K562 (cell line): ENCODE data around the gene ARID4B. TPM values are rescaled to one million over a fixed set of nuclear protein-coding genes. Genes with fewer than 3 reads are reported as not detected.
A peak's percentile ranks its signal among the peaks of the same experiment; 100 is the strongest.

ENCODE experiments used
- BHLHE40 ChIP-seq: IDR thresholded peaks from 2 replicates; pipeline ENCODE4 v1.6.1; 2011; ENCODE audit warnings: low read length, improper control_type of control experiment
- CHD1 ChIP-seq: fragments of 200-600 bp; sonication (generic); IDR thresholded peaks from one replicate; pipeline ENCODE4 v1.6.1; 2012; ENCODE audit warnings: mild to moderate bottlenecking, moderate library complexity, low read length, inconsistent platforms
- CREB3L1 ChIP-seq: fragments of 450-650 bp; IDR thresholded peaks from 2 replicates; pipeline ENCODE4 v1.6.1; 2014; ENCODE audit warnings: low read depth, mild to moderate bottlenecking, moderate library complexity, borderline replicate concordance
- CTBP1 ChIP-seq: fragments of 450-650 bp; IDR thresholded peaks from 2 replicates; pipeline ENCODE4 v1.6.1; 2016; ENCODE audit warnings: borderline replicate concordance
- EHMT2 ChIP-seq: fragments of 450-650 bp; IDR thresholded peaks from 2 replicates; pipeline ENCODE4 v1.6.1; 2018; ENCODE audit warnings: antibody characterized with exemption
- GTF2F1 ChIP-seq: IDR thresholded peaks from 2 replicates; pipeline ENCODE4 v1.6.1; 2011; ENCODE audit warnings: low read depth, low read length, improper control_type of control experiment
- MCM3 ChIP-seq: fragments of 450-650 bp; IDR thresholded peaks from 2 replicates; pipeline ENCODE4 v1.6.1; 2016
- MLLT1 ChIP-seq, 2 experiments: fragments of 450-650 bp; IDR thresholded peaks; 2 replicates each; pipeline ENCODE4 v1.6.1; 2016
- NFIC ChIP-seq: fragments of 450-650 bp; IDR thresholded peaks from 2 replicates; pipeline ENCODE4 v1.6.1; 2017; ENCODE audit warnings: mild to moderate bottlenecking, inconsistent platforms
- POLR2A ChIP-seq: fragments of 450-650 bp; conservative IDR thresholded peaks from 2 replicates; pipeline ENCODE4 v1.6.1; 2016
- PTRF ChIP-seq: fragments of 450-650 bp; IDR thresholded peaks from 2 replicates; pipeline ENCODE4 v1.6.1; 2016; ENCODE audit warnings: mild to moderate bottlenecking, missing genetic modification characterization, missing compliant biosample characterization
- RBM34 ChIP-seq: fragments of 200-400 bp; formaldehyde crosslinking; IDR thresholded peaks from 2 replicates; pipeline ENCODE4 v1.6.1; 2018; ENCODE audit warnings: low read length, borderline replicate concordance; ENCODE audit not compliant: insufficient read depth
- RERE ChIP-seq: sonication (generic); formaldehyde crosslinking; IDR thresholded peaks from 2 replicates; pipeline ENCODE4 v1.8.0; 2023; ENCODE audit warnings: missing genetic modification reagents, mild to moderate bottlenecking, borderline replicate concordance
- SIRT6 ChIP-seq: IDR thresholded peaks from one replicate; pipeline ENCODE4 v1.6.1; 2012; ENCODE audit warnings: low read depth, mild to moderate bottlenecking, control low read depth, inconsistent platforms, low read length, moderate library complexity
- SP2 ChIP-seq: IDR thresholded peaks from 2 replicates; pipeline ENCODE4 v1.6.1; 2011; ENCODE audit warnings: mild to moderate bottlenecking, low read depth, low read length, moderate library complexity; ENCODE audit not compliant: poor library complexity, severe bottlenecking; ENCODE audit errors: extremely low read depth
- TCF7L2 ChIP-seq: fragments of 150-350 bp; IDR thresholded peaks from 2 replicates; pipeline ENCODE4 v1.6.1; 2016; ENCODE audit warnings: low read depth, mild to moderate bottlenecking, low read length, moderate library complexity
- polyA plus RNA-seq, 8 experiments: library from polyadenylated mRNA; depleted of rRNA in 4 of 8; stranded (reverse) in 5 of 8; unstranded in 3 of 8; fragments of >200 nt; fragmentation: Nextera tagmentation in 2 of 8; fragmentation: Illumina TruSeq in 1 of 8; extraction: Ambion mirVana in 2 of 8; extraction: Trizol in 1 of 8; gene quantifications; 2 replicates each; pipeline versions ENCODE4 v1.2.1 to v1.2.3, GENCODE V29; 2011 to 2014; ENCODE audit warnings: inconsistent platforms in 1 of 8, missing spikeins in 1 of 8
- total RNA-seq, 7 experiments: library from RNA; depleted of rRNA in 6 of 7; stranded (reverse); fragments of >200 nt in 6 of 7; fragmentation: Illumina TruSeq in 2 of 7; extraction: Trizol in 2 of 7; gene quantifications; 2 replicates each; pipeline versions ENCODE4 v1.2.1 to v1.2.3, GENCODE V29; 2011 to 2021; ENCODE audit warnings: low replicate concordance in 1 of 7
- TF ChIP-seq, protein P1 (sequence below): fragments of 250-450 bp; sonication (Bioruptor Pico); IDR thresholded peaks from 2 replicates; pipeline ENCODE4 v1.4.0; 2020; ENCODE audit warnings: mild to moderate bottlenecking, moderate library complexity

Gene ARID4B
- total and polyA plus RNA-seq, 9 of the 15 experiments (the other 6 are each of a cell fraction or from before 2014, with no cell fraction given) = 8.4 to 38.9 (median 18.5) TPM

- TF ChIP-seq TCF7L2 = no peak
- TF ChIP-seq MCM3 = no peak
- TF ChIP-seq SP2 = no peak
- TF ChIP-seq, protein P1, sequence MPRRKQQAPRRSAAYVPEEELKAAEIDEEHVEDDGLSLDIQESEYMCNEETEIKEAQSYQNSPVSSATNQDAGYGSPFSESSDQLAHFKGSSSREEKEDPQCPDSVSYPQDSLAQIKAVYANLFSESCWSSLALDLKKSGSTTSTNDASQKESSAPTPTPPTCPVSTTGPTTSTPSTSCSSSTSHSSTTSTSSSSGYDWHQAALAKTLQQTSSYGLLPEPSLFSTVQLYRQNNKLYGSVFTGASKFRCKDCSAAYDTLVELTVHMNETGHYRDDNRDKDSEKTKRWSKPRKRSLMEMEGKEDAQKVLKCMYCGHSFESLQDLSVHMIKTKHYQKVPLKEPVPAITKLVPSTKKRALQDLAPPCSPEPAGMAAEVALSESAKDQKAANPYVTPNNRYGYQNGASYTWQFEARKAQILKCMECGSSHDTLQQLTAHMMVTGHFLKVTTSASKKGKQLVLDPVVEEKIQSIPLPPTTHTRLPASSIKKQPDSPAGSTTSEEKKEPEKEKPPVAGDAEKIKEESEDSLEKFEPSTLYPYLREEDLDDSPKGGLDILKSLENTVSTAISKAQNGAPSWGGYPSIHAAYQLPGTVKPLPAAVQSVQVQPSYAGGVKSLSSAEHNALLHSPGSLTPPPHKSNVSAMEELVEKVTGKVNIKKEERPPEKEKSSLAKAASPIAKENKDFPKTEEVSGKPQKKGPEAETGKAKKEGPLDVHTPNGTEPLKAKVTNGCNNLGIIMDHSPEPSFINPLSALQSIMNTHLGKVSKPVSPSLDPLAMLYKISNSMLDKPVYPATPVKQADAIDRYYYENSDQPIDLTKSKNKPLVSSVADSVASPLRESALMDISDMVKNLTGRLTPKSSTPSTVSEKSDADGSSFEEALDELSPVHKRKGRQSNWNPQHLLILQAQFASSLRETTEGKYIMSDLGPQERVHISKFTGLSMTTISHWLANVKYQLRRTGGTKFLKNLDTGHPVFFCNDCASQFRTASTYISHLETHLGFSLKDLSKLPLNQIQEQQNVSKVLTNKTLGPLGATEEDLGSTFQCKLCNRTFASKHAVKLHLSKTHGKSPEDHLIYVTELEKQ (CRISPR knock-in tag) = no peak
- no peak for TF ChIP-seq EHMT2
- TF ChIP-seq SIRT6 = no peak
- no peak for TF ChIP-seq GTF2F1
- TF ChIP-seq RERE (CRISPR knock-in tag) = no peak
- 0 out of 2 replicates have a peak, but pooled peaks have one; percentile 8 for TF ChIP-seq CREB3L1
- TF ChIP-seq NFIC = no peak
- peak; percentile 10; the same call in 1 of the 2 replicates for TF ChIP-seq CTBP1
- no peak for TF ChIP-seq POLR2A
- no peak for TF ChIP-seq PTRF
- TF ChIP-seq BHLHE40 = no peak
- peak; percentile 92 for TF ChIP-seq CHD1
- peak; percentile 39 to 63; a peak in 1 of 4 replicates for TF ChIP-seq MLLT1 (IDR thresholded peaks at IDR 0.05)
- TF ChIP-seq RBM34 = no peak
Measured at GRCh38 chr1:235329139-235329902, 1.3 kb upstream of the ARID4B start (continued).
